ENCODE measurements around the gene PPP1R14C.

The PPP1R14C gene

DNA sequence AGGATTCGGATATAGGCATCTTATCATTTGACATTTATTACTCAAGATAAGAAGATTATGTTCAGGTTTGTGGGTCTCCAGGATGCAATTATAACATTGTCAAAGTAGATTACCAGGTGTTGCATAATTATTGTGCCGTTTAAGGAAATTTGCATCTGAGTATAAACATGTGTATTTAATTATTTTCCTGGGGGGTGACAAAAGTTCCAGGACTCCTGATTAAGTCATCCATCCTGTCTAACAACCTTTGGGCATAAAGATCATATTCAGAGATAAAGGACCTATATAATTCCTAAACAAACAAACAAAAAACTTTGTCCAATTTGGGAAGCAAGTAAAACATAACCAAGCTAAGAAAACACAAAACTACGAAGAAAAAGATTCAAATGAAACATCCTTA is 3.3 kb upstream of the PPP1R14C start:
- no peak for DNase-seq

DNA sequence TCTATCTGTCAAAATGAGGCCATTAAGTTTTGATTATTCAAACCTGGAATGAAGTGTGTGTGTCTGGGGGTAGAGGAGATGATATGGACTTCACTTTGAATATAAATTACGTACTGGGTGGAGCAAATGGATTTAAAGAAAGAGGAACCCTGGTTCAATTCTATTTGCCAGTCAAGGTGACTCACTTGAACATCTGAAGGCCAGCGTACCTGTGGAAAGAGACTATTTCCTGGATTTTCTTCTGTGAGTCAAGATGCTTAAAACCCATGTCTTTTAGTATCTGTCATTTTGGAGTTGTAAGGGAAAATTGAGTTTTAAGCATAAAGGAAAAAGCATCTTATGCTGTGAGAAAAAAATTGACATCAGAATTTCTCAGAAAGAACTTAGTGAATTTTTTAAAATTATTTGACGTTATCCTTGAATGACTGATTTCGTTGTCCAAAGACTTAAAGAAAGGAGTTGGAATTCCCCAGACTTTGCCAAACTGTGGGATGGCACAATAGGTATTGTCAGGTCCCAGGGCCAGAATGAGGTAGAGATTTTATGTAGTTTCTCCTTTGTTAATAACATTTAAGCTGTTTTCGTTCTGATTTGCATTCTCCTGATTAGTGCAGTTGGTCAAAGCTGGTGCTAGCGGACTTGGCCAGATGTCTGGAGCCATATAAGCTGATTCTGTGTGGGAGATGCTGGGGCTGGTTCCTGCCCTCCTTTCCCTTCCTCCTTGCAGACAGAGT is 2.4 kb upstream of the PPP1R14C start:
- peak in 1 of 2 experiments; percentile 25 for DNase-seq

DNA sequence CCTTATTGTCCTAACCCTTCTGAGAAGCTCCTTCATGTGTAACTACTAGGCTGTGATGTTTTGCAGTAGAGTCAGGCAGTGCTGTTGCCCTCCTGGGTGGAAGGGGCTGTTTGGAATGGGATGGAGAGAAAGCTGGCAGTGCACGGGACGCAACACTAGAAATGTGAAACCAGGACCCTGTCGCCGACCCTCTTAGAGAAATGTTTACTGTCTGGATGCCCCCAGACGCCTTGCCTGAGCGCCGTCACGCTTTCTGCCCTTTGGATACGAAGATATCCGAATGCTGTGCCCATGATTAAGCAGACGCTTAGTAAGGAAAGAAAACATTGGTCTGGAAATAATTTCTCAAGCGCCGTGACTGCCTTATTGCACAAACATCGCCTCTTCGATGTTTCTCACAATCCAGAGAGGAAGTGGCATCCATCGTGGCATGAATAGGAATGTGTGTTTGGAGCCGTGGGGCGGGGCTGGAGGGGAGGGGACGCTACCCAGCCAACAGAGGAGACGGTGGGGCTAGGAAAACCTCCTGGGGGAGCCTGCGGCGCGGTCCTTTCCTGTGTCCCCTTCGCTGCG is 661 bp upstream of the PPP1R14C start:
- DNase-seq, result peak in 1 of 2 experiments; percentile 60

DNA sequence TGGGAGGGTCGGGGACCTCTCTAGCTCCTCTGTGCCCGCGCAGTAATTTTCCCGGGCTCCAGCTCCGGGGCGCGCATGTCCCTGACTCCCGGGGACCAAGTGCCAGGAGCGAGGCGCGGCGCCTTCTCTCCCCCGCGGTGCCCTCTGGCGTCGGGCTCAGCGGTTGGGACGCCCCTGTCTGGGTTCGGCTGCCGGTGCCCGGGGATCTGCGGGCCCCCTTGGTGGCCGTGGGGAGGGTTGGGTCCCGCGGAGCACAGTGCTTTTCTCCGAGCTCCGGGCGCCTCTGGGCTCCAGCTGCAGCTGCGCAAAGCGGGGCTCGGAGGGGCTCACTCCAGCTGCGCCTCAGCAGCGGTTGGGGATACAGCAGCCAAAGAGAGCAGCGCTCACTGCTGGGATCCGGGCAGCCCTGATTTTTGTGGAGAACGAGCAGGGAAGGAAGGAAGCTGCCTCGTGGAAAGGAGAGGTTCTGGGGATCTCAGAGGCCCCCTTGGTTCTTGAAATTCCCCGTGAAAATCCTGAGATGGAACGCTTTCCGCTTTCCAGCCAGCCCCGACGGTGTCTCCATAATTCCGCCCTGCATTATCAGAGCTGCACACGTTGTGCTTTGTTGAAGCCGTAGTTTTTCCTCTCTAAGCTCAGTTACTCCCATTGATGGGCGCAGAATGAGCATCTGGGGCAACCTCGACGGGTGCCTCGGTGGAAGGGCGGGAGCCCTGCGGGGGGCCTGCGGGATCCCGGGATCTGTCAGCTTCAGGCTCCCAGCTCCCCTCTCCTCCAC is 861 bp downstream of the PPP1R14C start:
- DNase-seq, result peak in 1 of 2 experiments; percentile 67

DNA sequence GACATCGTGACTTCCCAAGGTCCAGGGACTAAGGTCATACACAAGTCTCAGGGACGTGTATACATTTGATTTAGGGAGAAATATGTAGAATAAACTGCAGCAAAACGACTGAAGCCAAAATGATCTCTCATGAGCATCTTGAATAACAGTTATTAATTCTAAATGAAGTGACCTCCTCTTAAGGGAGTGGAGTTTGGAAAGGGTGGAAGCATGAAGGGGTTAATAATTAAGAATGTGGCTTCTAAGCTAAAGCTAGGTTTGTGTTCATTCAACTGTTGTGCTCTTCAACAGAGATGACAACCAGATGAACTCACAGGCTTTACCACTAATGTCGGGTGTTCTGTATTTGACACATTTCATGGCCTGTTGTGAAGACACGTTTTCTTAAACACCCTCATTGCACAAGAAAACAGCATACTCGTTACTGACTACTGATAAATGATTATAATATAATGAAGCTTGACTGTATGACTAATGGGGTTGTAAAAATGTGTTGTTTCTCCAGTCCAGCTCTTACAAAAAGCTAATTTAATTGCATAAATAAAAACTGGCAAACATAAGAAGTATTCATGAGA is 1.5 kb downstream of the PPP1R14C start:
- no peak for DNase-seq

DNA sequence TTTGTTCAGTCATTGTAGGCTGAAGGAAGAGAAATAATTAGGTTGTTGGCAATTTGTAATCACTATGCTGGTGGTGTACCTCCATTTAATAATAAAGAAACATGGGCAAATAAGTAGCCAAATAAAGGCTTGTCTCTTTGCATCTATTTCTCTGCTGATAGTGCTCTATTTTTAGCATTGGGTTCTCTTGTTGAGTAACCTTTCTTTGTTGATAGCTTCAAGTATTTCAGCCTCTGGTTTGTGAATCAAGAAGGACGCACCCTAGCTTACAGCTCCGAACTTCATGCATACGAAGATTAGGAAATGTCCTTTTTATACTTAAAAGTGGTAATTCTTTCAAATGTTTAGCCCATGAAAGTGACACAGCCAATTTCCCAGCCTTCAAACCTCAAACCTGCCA is 2.6 kb downstream of the PPP1R14C start:
- no peak for DNase-seq

DNA sequence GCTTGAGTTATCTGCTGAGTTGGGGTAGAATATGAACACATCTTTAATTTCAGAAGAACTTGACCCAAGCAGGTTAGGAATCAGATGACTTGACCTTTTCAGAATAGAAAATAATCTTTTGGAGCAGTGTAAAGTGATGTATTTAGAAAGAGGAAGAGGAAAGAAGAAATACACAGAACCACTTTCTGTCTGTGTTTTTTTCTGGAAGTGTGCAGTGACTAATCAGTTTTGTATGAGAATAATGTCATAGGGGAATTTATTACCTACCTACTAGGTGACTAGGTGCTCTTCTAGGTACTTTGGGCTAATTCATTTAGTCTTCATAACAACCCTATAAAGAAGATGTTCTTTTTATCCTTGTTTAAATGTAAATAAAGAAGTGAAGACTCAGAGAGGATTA is 3.0 kb downstream of the PPP1R14C start:
- DNase-seq, result no peak

DNA sequence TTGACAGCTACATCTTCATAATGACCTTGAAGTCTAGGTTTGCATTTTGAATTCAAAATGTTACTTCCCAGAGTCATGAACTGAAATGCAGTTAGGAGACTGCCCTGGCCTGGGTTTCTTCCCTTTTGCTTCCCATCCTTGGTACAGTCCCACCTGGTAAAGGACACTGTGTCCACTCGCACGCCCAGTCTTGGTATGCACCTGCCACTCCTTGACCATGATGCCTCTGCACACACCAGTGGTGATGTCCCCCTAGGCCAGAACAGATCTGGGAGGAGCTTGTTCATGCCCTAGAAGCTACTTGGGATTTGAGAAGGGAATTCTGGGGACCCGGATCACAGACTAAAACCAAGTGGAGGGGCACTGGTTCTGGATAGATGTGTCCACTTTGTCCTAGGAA is 3.6 kb downstream of the PPP1R14C start:
- no peak for DNase-seq

DNA sequence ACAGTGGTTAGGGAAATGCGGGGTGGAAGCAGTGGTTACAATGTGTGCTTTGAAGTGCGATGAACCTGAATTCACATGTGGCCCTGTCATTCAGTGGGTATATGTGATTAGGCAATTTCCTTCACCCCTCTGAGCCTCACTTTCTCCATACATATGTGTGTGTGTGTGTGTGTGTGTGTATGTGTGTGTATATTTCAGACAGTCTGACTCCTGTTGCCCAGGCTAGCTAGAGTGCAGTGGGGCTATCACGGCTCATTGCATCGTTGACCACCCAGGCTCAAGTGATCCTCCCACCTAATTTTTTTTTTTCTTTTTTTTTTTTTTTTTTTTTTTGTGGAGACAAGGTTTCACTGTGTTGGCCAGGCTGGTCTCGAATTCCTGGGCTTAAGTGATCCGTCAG is 6.3 kb downstream of the PPP1R14C start:
- DNase-seq, result no peak

DNA sequence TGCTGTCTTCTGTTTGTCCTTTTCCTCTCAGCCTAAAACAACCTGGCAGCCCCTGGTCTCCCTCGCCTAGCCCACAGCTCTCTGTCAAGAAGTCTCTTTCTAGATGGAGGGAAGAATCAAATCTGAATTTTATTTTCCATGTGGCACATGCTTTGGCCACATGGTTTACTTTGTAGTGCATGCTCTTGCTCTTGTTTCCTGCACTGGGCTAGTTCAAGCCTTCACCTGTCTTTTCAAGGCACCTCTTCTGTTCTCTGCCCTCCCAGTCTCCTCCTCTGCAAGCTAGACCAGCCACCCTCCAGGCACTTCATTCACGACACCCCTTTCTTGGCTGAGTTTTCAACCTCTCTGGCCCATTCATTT is 7.6 kb downstream of the PPP1R14C start:
- DNase-seq, result no peak

DNA sequence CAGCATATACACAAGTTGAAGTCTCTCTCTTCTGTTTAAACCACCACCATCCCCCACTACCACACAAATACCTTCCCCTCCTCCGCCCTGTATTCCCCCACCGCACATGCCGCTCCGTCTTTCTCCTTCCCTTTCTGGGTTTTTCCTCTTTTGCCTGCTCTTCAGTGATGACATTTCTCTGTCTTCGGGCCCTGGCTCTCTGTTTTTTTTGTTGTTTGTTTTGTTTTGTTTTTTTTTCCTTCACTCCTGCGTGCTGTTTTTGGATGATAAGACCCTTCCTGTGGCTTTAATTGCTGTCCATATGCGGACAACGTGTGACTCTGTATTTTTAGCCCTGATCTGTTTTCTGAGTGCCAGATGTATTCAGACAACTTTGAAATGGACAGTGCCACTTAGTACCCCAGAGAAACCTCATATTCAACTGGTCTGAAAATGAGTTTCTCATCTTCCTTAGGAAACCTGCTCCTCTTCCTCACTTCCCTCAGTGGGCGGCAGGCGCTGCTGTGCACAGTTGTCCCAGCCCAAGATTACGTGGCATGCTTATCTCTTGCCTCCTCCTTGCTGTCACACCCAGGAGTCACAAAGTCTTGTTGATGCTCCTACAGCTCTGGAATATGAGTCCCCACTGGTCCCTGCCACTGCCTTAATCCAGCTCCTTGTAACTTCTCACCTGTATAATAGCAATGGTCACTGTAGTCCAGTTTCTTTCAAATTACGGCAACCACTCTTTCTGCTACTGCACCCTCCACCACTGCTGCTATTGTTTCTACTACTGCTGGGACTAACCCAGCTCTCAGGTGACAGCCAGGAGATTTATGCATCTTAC is 8.2 kb downstream of the PPP1R14C start:
- DNase-seq, result no peak

DNA sequence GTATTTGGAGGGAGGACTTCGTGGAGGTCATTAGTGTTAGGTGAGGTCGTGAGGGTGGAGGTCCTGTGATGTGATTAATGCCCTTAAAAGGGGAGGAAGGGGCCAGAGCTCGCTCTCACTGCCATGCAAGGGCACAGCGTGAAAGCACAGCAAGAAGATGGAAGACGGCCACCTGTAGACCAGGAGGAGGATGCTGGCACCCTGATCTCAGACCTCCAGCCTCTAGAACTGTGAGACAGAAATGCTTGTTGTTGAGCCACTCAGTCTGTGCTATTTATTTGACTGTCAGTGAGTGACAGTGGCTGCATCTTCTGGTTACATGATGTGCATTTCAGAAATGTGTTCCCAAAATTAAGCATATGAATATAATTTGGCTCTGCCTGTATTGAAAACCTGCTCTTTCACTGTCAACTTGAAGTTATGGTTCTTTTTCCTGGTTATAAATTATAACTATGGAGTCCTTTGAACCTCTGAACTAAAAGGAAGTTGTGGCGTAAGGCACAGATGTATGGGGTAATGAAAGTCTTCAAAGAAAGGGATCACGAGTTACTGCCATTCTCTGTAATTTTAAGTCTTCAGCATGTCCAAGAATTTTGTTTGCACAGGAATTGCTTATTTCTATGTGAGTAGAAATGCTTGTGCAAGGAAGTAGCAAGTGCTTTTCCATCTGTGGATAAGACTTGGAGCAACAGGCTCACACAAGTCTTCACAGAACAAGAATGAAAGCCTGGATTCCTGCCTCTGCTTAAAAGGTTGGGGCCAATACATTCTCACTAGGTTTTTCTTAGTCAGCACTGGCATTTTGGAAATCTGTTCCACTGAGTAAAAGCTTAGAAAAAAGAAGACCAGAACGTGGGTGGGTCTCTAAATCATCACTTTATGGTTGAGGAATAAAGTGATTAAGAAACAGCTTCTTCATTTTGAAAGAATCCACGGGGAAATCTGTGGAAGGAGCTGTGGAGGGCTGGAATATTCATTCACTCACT is 10.3 kb downstream of the PPP1R14C start:
- DNase-seq, result no peak

DNA sequence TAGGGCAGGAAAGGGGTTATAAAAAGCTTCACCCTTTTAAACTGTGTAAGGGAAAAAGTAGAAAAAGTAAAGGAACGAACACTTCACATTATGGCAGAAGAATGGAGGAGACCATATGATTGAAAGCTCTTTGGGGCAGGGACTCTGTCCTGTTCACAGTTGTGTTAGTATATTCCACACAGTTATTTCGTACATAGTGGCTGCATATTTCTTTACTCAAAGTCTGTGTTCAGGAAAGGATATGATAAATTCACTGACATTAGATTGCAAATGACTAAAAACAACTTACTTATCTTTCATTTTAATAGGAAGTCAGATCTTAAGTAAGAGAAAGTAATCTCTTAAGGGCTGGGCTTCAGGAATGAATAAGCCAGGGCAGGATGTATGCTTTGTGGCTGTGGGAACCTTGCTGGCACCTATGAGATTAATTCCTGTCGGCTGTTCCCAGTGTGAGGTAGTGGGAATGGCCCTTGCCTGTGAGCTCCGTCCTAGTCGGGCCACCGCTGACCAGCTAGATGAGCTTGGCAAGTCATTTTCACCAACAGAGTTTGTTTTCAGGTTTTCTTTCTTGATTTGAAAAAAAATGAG is 11.2 kb downstream of the PPP1R14C start:
- DNase-seq, result no peak

DNA sequence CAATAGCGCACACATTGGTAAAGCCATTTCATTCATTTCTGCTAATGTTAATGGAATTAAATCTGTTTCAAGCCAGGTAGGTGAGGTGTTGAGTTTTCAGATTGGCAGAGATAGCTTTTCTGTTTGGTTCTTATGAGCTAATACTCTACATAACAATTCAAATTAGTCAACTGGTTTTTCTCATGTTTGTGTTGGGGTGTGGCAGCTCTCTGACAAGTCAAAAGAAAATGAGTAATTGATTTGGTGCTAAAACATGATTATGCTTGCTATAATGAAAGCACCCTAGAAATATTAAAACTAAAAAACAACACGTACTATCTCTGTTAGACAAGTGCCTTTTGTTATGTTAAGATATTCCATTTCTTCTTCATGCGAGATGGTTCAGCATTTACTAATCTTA is 13.6 kb downstream of the PPP1R14C start:
- no peak for DNase-seq

DNA sequence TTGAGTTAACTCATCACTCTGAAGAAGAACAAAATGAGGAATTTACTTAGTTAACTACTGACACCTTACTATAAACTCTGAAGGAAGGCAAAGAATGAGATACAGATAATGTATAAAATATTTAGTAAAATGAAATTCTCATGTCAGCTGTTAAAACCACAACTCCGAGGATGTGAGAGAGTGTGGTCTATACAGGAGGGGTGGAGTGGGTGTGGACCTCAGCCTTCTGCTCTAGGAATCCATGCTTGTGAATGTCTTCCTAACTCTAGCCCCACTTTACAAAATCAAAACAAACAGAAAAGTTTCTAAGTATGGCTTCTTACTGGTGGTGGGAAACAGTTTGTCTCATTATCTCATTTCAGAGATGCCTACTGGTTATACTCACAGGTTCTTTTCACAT is 14.2 kb downstream of the PPP1R14C start:
- DNase-seq, result no peak

DNA sequence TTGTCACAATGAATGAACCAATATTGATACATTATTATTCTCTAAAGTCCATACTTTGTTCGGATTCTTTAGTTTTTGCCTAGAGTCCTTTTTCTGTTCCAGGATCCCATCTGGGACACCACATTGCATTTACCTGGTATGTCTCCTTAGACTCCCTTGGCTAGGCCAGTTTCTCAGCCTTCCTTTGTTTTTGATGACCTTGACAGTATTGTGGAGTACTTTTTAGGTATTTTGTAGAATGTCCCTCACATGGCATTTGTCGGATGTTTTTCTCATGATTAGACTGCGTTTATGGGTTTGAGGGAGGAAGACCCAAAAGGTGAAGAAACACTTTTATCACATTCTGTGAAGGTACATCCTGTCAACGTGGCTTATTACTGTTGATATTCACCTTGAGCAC is 16.9 kb downstream of the PPP1R14C start:
- no peak for DNase-seq

DNA sequence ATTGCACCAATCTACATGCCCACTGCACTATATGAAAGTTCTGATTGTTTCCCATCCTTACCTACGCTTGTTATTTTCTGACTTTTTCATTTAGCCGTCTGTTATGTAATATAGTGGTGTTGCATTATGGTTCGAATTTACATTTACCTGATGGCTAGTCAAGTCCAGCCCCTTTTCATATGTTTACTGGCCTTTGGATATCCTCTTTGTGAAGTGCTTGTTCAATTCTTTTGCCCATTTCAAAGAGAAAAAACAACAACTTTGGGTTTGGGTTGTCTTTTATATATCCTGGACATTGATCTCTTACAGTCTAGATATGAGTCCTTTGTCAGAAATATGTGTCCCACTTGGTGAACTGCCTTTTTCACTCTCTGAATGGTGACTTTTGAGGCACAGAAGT is 21.1 kb downstream of the PPP1R14C start:
- DNase-seq, result no peak

DNA sequence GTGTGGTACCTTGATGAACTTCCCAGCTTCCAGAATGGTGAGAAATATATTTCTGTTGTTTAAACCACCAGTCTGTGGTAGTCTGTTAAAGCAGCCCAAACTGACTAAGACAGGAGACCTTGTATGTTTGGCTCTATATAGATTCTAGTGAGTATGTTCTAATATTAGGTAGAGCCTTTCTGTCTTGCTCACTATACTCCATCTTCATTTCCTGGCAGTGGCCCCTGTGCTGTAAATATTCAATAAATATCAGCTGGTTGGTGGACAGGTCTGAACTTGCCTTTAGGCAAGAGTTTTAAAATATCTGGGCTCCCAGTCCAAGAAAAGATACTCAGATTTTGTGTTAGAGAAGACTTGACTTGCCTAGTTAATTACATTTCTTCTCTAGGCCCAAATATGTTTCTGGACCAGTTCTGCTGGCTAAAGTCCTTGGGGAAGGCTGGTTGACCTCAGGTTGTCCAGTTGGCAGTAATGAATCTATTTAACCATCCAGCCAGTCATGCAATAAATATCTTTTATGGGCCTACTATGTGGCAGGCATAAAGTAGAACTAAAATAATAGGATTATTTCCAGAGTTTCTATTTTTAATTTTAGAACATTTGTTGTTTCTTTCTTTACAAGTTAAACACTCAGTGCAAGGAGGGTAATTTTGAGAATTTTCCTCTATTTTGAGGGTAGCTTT is 22.3 kb downstream of the PPP1R14C start:
- DNase-seq, result no peak

DNA sequence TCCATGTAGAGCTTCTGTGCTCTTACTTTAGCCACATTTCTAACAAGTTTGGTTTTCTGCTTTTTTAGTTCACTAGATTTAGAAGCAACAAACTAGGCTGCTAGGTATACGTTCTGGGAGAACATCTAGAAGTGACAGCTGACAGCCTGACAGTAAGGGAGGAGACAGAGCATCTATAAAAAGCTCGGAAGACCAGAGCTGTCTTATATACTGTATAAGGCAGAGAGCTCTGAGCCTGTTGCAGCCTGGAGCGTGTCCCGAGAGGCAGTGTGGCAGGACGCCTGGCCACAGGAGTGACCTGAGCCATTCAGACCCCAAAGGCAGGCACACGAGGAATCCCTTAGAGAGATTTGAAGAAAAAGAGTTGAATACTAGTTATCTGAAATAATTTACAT is 24.6 kb downstream of the PPP1R14C start:
- no peak for DNase-seq

DNA sequence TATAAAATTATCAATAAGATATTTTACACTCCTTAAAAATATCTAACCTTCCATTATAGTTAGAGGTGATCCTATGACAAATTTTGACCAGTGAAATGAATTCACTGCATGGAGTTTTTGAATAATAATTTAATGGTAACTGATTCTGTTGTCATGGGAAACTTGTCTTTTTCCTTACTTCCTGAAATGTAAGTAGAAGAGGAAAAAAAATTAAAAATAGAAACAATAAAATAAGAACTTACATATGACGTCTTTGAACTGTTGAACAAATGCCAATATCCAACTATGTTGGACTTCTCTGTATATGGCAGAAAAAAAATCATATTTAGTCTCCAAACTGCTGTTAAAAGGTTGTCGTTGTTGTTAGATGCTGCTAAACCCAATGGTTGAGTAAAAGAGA is 26.3 kb downstream of the PPP1R14C start:
- DNase-seq, result no peak

DNA sequence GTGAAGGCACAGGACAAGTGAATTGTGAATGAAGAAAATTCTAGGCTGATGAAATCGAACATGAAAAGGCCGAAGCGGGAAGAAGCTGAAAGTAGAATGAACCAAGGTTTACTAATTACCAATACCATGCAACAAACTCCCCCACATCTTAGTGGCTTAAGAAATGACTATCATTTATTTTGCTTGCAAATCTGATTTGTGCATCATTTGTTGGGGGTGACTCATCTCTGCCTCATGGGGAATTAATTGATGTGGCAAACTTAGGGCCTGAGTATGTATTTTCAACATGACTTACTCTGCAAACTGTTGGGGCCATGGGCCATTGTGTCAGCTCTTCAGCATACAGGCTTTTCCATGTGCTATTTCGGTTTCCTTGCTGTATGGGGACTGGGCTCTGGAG is 26.8 kb downstream of the PPP1R14C start:
- DNase-seq, result no peak
